Midbrain (tissue), 1 donor: ENCODE data around the gene PSMD11.
"Not testable (repeated sequence)": the region's sequence is repeated elsewhere in the genome, so short reads cannot be mapped to it uniquely, and the experiment has no call there.

Experiments used
- DNase-seq: peaks from one replicate; lab custom pipeline; 2025; lab: John Stamatoyannopoulos, UW

The PSMD11 gene

DNA sequence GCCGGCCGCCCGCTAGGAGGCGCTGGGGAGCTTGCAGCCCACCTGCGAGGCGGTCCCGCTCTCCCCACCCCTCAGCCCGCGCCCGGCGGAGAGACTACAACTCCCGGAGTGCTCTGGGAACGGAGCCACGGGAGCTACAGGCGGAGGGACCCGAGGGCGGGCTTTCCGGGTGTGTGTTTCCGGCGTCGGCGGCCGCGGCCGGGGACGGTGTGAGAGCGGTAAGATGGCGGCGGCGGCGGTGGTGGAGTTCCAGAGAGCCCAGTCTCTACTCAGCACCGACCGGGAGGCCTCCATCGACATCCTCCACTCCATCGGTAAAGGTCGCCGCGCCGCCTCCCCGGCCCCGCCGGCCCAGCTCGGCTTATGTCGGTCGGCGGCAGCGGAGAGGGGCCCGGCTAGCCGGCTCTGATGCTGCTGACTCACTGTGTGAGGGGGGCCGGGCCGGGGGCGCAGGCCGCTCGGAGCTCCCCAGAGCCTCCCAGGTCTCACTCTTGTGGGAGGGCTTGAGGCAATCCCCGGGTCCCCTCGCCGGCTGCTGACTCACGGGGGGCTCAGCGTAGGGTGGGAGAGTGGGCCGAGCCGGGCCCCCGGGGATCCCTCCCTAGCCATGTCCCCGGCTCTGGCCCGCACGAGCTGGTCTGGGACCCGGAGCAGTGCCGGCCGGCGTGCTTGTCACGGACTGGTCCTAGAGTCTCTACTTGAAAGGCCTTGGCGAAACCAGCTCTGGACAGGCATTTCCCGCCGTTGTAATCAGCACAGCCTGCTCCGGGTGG is at the start of gene PSMD11:
Gene PSMD11, plus strand, starts transcription at position 210 of the 773 bp plus-strand sequence. Its CDS starts 14 bp downstream, at position 224.
- DNase-seq = peak; percentile 94

DNA sequence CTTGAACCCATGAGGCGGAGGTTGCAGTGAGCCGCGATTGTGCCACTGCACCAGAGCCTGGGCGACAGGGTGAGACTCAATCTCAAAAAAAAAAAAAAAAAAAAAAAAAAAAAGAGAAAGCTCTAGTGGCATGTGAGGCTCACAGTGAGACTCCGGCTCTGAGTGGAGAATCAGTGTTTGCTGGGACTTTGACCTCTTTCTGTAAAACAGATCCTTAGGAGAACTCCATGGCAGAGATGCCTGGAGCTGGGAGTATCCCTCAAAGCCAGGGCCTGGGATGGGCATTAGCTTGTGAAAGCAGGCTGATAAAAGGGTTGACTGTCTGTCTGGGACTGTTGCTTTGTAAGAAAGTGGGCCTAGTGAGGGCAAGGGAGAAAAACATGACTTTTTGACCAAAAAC is 48.0 kb upstream of the PSMD11 start:
- no peak for DNase-seq

DNA sequence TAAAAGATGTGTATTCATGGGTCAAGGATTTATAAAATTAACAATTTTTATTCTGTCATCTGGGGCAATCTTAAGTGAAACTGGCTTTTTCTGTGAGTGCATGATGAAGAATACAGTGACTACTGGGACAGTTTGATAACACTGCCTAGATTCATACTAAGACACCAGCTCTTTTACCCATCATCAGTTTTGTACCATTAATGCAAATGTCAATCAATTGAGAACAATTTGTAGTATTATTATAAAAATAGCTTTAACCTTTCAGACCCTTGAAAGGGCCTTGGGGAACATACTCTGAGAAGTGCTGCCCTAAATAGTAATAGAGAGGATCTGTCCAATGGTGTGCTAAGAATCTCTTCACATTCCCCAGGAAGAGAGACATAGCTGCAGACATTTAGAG is 45.4 kb upstream of the PSMD11 start:
- DNase-seq = no peak

DNA sequence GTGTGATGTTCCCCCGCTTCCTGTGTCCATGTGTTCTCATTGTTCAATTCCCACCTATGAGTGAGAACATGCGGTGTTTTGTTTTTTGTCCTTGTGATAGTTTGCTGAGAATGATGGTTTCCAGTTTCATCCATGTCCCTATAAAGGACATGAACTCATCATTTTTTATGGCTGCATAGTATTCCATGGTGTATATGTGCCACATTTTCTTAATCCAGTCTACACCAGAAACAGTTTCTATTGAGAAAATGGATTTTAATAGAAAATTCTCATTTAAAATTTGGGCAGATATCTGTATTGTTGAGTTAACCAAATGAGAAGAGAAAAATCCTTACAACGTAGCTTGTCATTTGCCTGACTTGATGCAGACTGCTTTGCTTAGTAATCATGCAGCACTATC is 34.2 kb upstream of the PSMD11 start:
- DNase-seq = not testable (repeated sequence)

DNA sequence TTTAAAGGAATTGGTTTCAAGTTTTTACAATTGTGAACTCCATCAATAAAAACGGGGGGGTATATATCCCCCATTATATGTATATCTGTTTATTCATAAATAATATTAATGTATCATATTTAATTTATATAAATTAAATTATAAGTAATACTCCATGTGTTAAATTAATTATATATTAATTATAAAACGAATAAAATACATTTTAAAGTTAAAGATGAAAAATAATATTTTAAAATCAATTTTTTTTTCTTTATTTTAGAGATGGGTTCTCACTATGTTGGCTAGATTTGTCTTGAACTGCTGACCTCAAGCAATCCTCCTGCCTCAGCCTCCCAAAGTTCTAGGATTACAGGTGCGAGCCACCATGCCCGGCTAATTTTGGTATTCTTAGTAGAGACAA is 17.4 kb upstream of the PSMD11 start:
- DNase-seq = no peak

DNA sequence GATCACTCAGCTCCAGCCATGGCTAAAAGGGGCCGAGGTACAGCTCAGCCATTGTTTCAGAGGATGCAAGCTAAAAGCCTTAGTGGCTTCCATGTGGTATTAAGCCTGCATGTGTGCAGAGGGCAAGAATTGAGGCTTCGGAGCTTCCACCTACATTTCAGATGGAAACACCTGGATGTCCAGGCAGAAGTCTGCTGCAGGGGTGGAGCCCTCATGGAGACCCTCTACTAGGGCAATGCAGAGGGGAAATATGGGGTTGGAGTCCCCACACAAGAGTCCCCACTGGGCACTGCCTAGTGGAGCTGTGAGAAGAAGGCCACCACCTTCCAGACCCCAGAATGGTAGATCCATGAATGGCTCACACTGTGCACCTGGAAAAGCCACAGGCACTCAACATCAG is 14.7 kb upstream of the PSMD11 start:
- no peak for DNase-seq

DNA sequence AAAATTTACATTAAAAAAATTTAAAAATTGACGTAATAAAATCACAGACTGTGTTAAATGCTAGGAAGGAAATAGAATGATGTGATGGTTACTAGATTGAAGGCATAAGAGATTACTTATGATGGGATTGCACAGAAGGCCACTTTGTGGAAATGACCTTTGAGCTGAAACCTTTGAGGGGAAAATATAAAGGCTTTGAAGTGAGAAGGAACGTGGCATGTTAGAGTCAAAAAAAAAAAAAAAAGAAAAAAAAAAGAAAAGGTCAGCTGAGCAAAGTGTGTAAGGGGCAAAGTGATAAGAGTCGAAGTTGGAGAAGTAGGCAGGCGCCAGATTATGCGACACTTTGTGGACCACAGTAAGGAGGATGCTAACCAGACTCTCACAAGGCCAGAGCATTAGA is 3.6 kb upstream of the PSMD11 start:
- no peak for DNase-seq

DNA sequence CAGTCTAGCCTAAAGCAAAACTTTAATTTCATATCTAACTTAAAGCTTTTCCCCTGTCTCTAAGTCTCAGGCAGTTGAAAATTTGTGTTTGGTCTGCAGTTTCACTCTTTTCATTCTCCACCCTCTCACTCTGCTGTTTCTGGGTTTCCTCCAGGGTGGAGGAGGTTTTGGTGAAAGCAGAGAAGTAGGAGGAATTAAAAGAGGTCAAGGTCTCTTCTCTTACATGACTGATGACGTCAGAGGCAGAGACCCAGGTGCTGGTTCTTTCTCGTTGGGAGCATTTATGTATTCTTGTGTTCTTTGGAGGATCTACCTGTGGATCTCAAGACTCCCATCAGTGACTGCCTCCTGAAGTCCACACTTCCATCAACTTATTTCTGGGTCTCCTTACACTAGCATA is 2.4 kb upstream of the PSMD11 start:
- no peak for DNase-seq

DNA sequence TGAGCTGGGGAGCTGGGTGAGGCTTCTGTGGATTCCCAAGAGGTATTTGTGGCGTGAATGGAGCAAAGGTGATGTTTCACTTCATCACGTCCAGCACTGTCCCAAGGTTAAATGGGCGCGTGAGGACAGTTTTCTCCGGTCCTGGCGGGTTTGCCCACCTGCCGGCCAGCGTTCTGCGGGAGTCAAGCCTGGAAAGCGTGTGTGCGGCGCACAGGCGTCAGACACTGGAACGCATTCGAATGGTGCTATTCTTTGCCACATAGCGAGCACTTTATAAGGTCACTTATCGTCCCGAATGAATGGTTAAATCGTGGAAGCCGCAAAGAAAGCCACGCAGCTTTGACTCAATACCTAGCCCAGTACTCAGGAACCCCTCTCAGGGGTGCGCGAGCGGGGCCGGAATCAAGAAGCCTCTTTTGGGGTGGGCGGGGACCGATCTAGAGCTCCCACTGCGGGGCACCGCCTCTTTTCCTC is 446 bp upstream of the PSMD11 start:
- no peak for DNase-seq

DNA sequence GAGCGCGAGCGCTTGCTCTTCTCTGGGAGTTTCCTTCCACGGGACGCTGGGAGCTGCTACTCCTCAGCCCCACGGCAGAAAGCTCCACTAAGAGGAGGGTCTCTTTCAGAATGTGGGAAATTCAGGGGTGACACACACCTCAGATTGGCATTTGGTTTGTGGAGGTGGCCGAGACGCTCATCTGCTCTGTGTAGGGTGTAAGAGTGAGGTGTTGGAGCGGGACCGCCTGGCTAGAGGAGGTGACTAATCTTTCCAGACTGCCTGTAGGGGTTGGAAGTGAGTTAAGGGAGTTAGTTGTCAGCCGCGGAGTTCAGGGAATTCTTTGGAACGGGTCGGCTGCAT is 735 bp downstream of the PSMD11 start:
- DNase-seq = no peak

GRCh38 chr17:32445497-32445896 is 1.2 kb downstream of the PSMD11 start:
- DNase-seq = no peak

GRCh38 chr17:32445971-32446370 is 1.7 kb downstream of the PSMD11 start:
- no peak for DNase-seq

GRCh38 chr17:32446949-32447348 is 2.6 kb downstream of the PSMD11 start:
- DNase-seq = no peak

GRCh38 chr17:32449963-32450362 is 5.7 kb downstream of the PSMD11 start:
- DNase-seq = no peak

DNA sequence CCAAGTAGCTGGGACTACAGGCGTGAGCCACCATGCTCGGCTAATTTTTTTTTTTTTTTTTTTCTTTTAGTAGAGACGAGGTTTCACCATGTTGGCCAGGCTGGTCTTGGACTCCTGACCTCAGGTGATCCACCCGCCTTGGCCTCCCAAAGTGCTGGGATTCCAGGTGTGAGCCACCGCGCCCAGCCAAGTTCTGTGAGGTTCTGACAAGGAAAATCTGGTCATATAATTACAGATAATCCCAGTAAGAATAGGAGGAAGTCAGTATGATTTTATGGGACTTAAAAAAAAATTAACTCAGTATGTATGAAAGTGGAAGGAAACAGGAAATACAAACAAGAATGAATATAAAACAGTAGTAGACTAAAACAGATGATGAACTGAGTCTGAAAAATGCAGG is 6.1 kb downstream of the PSMD11 start:
- DNase-seq = not testable (repeated sequence)

DNA sequence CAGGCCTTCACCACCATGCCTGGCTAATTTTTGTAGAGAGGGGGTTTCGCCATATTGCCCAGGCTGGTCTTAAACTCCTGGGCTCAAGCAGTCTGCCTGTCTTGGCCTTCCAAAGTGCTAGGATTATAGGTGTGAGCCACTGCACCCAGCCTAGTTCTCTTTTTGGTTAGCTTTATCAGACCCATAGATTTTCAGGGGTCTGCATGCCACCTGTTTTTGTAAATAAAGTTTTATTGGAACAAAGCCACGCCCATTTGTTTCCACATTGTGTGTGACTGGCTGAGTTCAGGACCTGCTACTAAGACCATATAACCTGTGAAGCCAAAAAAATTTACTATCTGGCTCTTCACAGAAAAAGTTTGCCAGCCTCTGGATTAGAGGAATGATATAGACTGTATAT is 7.6 kb downstream of the PSMD11 start:
- no peak for DNase-seq

DNA sequence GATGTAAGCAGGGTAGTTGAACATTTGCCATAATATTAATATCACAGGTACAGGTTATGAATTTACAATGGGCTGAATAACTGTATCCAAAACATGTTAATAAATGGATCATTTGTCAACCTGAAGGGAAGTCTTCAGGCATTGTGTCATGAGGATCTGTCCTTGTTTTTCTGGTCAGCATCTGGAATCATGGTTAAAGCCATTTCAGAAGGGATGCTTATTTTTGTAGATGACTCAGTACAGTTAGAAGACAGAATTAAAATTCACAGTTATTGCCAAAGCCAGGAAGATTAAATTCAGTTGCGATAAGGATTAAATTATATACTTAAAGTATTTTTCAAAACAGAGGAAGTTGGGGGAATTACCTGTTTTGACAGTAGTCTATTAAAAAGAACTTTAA is 8.0 kb downstream of the PSMD11 start:
- DNase-seq = no peak

GRCh38 chr17:32453370-32453769 is 9.1 kb downstream of the PSMD11 start:
- DNase-seq = no peak

- no peak for DNase-seq
Measured at GRCh38 chr17:32458371-32458770, 14.1 kb downstream of the PSMD11 start.

DNA sequence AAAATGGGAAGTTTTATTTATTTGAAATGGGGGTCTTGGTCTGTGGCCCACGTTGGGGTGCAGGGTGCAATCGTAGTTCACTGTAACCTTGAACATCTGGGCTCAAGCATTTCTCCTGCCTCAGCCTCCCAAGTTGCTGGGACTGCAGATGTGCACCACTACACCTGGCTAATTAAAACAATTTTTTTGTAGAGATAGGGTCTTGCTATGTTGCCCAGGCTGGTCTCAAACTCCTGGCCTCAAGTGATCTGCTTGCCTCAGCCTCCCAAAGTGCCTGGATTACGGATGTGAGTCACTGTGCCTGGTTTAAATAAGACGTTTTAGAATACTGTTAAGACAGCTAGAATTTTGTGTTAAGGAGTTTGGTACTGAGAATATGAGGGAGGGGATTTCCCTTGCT is 15.7 kb downstream of the PSMD11 start:
- DNase-seq = no peak

DNA sequence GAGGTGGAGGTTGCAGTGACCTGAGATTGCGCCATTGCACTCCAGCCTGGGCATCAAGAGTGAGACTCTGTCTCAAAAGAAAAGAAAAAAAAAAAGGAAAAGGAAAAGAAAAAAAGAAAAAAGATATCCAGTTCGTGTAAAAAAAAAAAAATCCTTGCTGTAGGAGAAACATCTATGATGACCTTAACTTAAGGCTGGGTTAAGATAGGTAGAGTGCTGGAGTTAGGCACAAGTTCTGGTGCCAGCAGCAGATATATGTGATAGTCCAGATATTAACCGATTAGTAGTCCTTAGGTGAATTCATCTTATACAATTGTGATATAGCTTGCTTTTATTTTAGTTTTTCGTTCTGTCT is 17.2 kb downstream of the PSMD11 start:
- DNase-seq = no peak

GRCh38 chr17:32461853-32462617 is 17.7 kb downstream of the PSMD11 start:
- DNase-seq = peak; percentile 34

DNA sequence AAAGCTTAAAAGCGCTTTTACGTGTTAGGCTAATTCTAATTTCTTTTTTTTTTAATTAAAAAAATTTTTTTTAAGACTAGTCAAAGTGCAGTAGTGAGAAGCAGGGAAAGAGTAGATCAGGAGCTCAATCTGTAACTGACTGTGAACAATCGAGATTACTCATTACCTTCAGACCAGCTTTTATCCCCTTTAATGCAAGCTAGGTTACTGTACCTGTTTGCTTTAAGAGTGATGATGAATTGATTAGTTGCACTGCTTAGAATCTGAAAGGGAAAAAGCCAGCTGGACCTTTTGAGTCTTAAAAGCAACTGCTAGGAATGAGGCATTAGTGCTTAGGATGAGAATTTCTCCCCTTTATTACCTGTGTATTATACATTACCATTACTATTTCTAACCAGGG is 19.0 kb downstream of the PSMD11 start:
- no peak for DNase-seq

- no peak for DNase-seq
Measured at GRCh38 chr17:32464374-32464773, 20.1 kb downstream of the PSMD11 start.
